ENCODE results near the gene NEB. TPM values are rescaled to one million over a fixed set of nuclear protein-coding genes. Genes with fewer than 3 reads are reported as not detected.

NEB gene
- total and polyA plus RNA-seq, 2 of the 4 experiments (the other 2 are of a cell fraction) = under 0.01 TPM; not detected in 1

DNA sequence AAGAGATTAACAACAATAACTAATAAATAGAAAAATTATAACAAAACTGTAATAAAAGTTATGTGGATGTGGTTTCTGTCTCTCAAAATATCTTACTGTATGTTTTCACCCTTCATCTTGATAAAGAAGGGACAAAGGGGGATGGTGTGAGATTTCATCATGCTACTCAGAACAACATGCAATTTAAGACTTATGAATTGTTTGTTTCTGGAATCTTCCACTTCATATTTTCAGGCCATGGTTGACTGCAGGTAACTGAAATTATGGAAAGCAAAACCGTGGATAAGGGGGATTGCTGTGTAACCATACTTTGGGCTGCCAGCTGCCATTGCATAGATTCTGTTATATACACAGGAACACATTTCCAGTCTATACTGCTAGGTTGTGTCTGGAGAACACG lies 45.6 kb downstream of the NEB start:
- no peak overlapping the region for H3K14ac ChIP-seq (replicated peaks; ENCODE audit: low read depth, low read length)
- H3K4me3 ChIP-seq (ENCODE audit: insufficient read depth, low read depth, low read length) = no peak overlapping the region
- no peaks in the 10 kb centered on the region for H3K36me3 ChIP-seq (ENCODE audit: control insufficient read depth, insufficient read depth, low read length)
- dilution Hi-C loops (cut with HindIII; ENCODE audit: low sequenced_read_pairs, unreplicated experiment) = no loop called here
- no peak overlapping the region for H3K4ac ChIP-seq (ENCODE audit: low read depth, low read length)
- no peak overlapping the region for H2BK15ac ChIP-seq (ENCODE audit: low read depth, low read length)
- no peak for DNase-seq
- H2BK120ac ChIP-seq (ENCODE audit: low read depth, low read length) = no peak overlapping the region
- in situ Hi-C loops (cut with MboI; ENCODE audit: low sequenced_read_pairs) = no loop called here
- no peaks in the 10 kb centered on the region for H3K4me1 ChIP-seq (ENCODE audit: control insufficient read depth, insufficient read depth, low read length)
- no peak overlapping the region for H4K5ac ChIP-seq (ENCODE audit: low read depth, low read length)
- H4K91ac ChIP-seq (ENCODE audit: insufficient read depth, low read depth, low read length) = no peak overlapping the region
- no peak overlapping the region for H3K4me2 ChIP-seq (ENCODE audit: low read depth, low read length)
- no peak overlapping the region for H3K23ac ChIP-seq (ENCODE audit: low read depth, low read length)
- no peaks in the 10 kb centered on the region for H4K20me1 ChIP-seq (ENCODE audit: insufficient read depth, low read length)
- H3K79me1 ChIP-seq (ENCODE audit: low read depth in 1 of 2, low read length in 2 of 2) = no peaks in the 10 kb centered on the region
- BruUV-seq (replicated peaks) = no TSS peak
- no peak overlapping the region for H2BK20ac ChIP-seq (ENCODE audit: low read depth, low read length)
- no peak overlapping the region for H3K9ac ChIP-seq (ENCODE audit: low read depth, low read length)
- H2AK9ac ChIP-seq (replicated peaks; ENCODE audit: low read depth, low read length, poor library complexity) = no peak overlapping the region
- intact Hi-C loops (cut with micrococcal nuclease) = no loop called here
- H3K18ac ChIP-seq (ENCODE audit: low read depth, low read length) = no peak overlapping the region
- ChIA-PET POLR2A (ENCODE audit: unreplicated experiment) (no interaction called here), CTCF (no interaction called here)
- no peak overlapping the region for H3K27ac ChIP-seq (ENCODE audit: insufficient read depth, low read length)
- no peaks in the 10 kb centered on the region for H3K9me1 ChIP-seq (ENCODE audit: insufficient read depth, low read length)
- no CpG with 5 or more reads among the region's 2 CpGs for WGBS, 2 experiments (ENCODE audit: extremely low coverage in 2 of 2, insufficient read length in 1 of 2)
- no peak overlapping the region for H4K8ac ChIP-seq (ENCODE audit: low read depth in 2 of 2, low read length in 2 of 2)
- H2BK5ac ChIP-seq (ENCODE audit: low read depth, low read length, poor library complexity, severe bottlenecking) = no peak overlapping the region
- no peak for ATAC-seq (ENCODE audit: low read depth)
- no peaks in the 10 kb centered on the region for H3K27me3 ChIP-seq (ENCODE audit: control insufficient read depth, insufficient read depth, low read length)
- H2AFZ ChIP-seq (replicated peaks; ENCODE audit: low read length, poor library complexity) = no peak overlapping the region
- no peak overlapping the region for H2AK5ac ChIP-seq (ENCODE audit: low read depth, low read length)
- no peak overlapping the region for H3K56ac ChIP-seq (ENCODE audit: extremely low read depth, insufficient read depth, low read length)
- TF ChIP-seq, protein P1, sequence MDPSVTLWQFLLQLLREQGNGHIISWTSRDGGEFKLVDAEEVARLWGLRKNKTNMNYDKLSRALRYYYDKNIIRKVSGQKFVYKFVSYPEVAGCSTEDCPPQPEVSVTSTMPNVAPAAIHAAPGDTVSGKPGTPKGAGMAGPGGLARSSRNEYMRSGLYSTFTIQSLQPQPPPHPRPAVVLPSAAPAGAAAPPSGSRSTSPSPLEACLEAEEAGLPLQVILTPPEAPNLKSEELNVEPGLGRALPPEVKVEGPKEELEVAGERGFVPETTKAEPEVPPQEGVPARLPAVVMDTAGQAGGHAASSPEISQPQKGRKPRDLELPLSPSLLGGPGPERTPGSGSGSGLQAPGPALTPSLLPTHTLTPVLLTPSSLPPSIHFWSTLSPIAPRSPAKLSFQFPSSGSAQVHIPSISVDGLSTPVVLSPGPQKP (IDR thresholded peaks at IDR 0.05; ENCODE audit: borderline replicate concordance, low read depth, low read length) = no peak
- no peak for TF ChIP-seq SMC3 (IDR thresholded peaks at IDR 0.05; ENCODE audit: low read depth, low read length)
- TF ChIP-seq RAD21 (IDR thresholded peaks at IDR 0.05; ENCODE audit: low read length) = no peak
- TF ChIP-seq MXI1 (IDR thresholded peaks at IDR 0.05; ENCODE audit: borderline replicate concordance, low read depth, low read length) = no peak
- TF ChIP-seq, protein P2, sequence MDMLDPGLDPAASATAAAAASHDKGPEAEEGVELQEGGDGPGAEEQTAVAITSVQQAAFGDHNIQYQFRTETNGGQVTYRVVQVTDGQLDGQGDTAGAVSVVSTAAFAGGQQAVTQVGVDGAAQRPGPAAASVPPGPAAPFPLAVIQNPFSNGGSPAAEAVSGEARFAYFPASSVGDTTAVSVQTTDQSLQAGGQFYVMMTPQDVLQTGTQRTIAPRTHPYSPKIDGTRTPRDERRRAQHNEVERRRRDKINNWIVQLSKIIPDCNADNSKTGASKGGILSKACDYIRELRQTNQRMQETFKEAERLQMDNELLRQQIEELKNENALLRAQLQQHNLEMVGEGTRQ (IDR thresholded peaks at IDR 0.05; ENCODE audit: low read depth, low read length) = no peak
- no peak for TF ChIP-seq BHLHE40 (IDR thresholded peaks at IDR 0.05; ENCODE audit: low read depth, low read length)
- TF ChIP-seq RFX5 (IDR thresholded peaks at IDR 0.05; ENCODE audit: low read depth, low read length) = no peak
- no peak for TF ChIP-seq POLR2A (IDR thresholded peaks at IDR 0.05; ENCODE audit: low read depth, low read length)
- TF ChIP-seq MAZ (IDR thresholded peaks at IDR 0.05; ENCODE audit: borderline replicate concordance, low read depth, low read length) = no peak
- TF ChIP-seq RCOR1 (IDR thresholded peaks at IDR 0.05; ENCODE audit: insufficient replicate concordance, low read length) = no peak
- no peak for TF ChIP-seq CHD1 (IDR thresholded peaks at IDR 0.05; ENCODE audit: low read depth, low read length)
- no peak for TF ChIP-seq CEBPB (IDR thresholded peaks at IDR 0.05; ENCODE audit: low read depth, low read length)
- no peak for TF ChIP-seq CTCF (conservative IDR thresholded peaks at IDR 0.05; ENCODE audit: low read depth, low read length)
- TF ChIP-seq MAFK (IDR thresholded peaks at IDR 0.05; ENCODE audit: low read depth, low read length) = no peak
- TF ChIP-seq FOS (IDR thresholded peaks at IDR 0.05; ENCODE audit: low read depth, low read length) = no peak
- no peak for TF ChIP-seq NFE2L2 (IDR thresholded peaks at IDR 0.05; ENCODE audit: low read depth, low read length)
- H3K9me3 ChIP-seq (ENCODE audit: control insufficient read depth, insufficient read depth, low read length) = no peaks in the 10 kb centered on the region

Measured in IMR-90 (cell line).